HG03045 (cell line): ENCODE results near the gene SMC6.

Experiments used
- ATAC-seq: cut with Tn5 transposase; IDR thresholded peaks from one replicate; pipeline ENCODE4 v1.9.1; 2021; ENCODE audit warnings: mild to moderate bottlenecking, moderate library complexity; ENCODE audit not compliant: unreplicated experiment

SMC6 gene

DNA sequence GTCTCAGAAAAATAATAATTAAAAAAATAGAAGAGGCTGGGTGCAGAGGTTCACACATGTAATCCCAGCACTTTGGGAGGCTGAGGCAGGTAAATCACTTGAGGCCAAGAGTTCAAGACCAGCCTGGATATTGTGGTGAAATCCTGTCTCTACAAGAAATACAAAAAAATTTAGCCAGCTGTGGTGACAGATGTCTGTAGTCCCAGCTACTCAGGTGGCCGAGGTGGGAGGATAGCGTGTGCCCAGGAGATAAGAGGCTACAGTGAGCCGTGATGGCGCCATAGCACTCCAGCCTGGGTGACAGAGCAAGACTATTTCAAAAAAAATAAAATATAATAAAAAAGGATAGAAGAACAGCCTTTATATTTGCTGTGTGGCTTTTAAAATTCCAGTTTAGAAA, 35.9 kb downstream of the SMC6 start:
- no peak for ATAC-seq

DNA sequence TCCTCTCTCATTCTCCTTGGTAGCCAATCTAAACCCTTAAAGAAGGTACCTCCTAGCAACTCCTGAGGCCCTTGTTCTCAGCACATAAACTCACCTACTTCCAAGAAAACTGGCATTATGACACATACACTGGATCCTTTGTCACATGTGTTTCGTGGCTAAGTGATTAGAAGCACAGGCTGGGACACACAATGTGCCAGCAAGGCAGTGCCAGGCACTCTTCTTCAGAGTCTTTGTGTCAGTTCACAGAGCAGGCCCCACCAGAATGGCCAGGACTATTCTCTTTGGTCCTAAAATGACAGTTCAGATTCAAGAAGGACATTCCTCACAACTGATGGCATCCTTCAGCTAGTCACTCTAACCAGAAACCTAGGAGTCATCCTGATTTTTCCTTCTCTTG, 40.3 kb downstream of the SMC6 start:
- ATAC-seq, result no peak

- no peak for ATAC-seq
Measured at GRCh38 chr2:17710547-17711248, 42.9 kb downstream of the SMC6 start.

DNA sequence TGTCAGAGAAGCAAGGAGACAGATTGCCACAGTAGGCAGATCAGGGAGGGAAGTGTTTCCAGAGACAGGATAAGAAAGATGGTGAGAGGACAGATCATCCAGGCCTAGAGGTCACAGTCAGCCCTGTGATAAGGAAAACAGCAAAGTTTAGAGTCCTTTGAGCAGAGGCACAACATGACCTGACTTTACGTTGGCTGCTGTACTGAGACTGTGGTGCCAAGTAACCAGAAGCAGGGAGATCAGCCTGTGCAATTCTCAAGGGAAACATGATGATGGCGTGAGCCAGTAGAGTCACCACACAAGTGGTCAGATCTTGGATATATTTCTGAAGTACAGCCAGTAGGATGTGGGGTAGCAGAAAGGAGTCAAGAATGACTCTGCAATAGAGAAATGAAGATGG, 43.7 kb downstream of the SMC6 start:
- no peak for ATAC-seq

DNA sequence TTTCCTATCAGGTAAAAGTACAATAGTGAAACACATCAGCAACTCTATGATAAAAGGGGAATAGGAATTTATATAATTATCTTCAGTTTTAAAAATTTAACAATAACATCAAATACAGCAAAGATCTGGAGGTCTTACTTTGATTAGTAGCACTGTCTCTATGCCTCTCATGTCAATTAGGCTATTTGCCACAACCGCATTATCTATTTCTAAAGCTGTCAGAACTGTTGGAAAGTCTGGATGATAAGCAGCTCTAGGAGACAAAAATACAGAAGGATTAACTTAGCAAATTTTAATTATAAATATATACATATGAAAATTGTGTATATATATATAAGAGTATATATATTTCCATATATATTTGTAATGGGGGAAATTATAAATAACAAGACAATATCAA, 45.1 kb downstream of the SMC6 start:
- no peak for ATAC-seq

DNA sequence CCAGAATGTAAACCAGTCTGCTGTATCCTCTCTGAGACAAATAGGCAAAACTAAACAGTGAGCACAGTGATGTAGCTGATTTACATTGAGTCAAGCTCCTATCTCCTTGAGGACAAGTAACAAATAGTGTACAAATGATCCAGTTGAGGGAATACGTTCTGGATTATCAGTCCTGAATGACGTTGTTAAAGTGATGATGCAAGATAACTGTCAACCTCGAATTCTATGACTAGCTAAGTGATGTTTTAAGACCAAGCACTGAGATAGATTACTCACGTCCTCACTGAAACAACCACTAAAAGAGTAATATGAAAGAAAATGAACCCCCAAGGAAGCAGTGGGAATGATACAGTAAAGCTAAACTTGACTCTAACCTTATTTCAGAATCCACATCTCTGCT, 46.8 kb downstream of the SMC6 start:
- no peak for ATAC-seq

DNA sequence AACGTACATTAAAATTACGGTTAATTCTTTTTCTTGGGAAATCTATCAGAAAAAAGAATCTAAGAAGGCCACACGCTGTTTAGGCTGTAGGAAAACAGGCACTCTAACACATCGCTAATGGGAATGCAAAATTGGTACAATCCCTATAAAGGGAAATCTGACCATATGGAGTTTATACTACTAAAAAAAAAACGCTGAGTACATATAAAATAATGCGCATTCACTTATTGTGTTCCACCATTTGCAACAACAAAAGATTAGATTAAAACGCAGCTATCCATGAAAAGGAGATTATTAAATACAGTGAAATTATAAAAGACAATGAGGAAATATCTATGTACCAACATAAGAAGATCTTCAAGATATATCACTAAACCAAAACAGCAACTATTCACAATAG, 62.8 kb downstream of the SMC6 start:
- no peak for ATAC-seq

DNA sequence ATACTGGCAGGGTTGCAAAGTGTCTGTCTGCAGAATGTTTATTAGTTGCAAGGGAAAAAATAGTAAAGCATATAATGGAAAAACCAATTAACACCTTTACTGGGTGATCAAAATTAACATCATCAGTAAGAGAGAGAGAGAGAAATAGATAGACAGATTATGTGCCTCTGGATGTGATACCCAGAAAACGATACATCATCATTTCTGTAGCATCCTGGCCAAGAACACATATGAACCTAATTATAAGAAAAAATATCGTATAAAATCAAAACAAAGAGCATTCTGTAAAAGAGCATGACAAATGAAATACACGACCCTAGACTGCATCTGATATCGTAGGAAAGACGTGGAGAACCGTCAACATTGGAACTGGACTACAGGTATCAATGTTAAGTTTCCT, 64.6 kb downstream of the SMC6 start:
- ATAC-seq, result no peak

- ATAC-seq, result no peak
Measured at GRCh38 chr2:17688600-17688999, 65.0 kb downstream of the SMC6 start.

- ATAC-seq, result no peak
Measured at GRCh38 chr2:17683981-17684380, 69.6 kb downstream of the SMC6 start.

GRCh38 chr2:17682098-17682857, 71.3 kb downstream of the SMC6 start:
- ATAC-seq, result no peak

DNA sequence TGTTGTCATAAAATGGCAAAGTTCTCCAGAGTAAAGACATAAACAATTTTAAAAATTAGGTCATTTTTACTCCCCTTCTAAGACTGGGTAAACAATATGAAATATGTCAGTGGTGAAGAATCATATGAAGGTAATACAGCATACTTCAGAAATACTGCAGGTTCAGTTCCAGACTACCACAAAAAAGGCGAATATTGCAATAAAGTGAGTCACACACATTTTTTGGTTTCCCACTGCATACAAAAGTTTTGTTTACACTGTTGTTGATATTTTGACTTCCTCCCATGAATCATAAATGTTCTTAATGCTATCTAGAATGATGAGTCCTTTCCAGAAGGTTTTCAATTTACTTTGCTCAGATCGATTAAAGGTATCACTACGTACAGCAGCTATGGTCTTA, 73.5 kb downstream of the SMC6 start:
- ATAC-seq, result no peak

- ATAC-seq, result no peak
Measured at GRCh38 chr2:17674817-17675216, 78.8 kb downstream of the SMC6 start.

DNA sequence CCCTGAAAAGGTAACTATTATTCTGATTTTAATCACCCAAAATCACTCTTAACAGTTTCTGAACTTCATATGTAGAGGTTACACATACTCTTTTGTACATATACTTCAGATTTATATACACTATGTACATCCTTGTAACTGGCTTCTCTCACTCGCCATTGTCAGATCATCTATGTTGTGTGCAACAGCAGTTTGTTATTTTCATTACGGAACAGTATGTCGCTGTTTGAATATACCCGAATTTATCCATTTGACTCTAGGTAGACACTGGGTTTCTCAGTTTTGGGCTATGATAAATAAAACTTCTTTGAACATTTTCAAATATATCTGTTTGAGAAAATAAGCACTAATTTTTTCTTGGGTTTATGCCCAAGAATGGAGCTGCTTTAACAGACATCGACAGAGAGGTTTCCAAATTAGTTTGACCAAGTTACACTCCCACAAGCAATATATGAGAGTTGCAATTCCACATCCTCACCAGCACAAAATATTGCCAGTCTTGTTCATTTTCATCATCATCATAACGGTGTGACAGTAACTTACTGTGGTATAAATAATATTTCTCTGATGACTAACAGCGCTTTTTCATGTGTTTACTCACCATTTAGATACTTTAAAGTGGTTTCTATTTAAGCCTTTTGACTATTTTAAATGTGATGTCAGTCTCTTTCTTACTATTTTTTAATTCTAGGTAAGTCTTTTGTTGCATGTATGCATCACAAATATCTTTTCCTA, 80.9 kb downstream of the SMC6 start:
- no peak for ATAC-seq

DNA sequence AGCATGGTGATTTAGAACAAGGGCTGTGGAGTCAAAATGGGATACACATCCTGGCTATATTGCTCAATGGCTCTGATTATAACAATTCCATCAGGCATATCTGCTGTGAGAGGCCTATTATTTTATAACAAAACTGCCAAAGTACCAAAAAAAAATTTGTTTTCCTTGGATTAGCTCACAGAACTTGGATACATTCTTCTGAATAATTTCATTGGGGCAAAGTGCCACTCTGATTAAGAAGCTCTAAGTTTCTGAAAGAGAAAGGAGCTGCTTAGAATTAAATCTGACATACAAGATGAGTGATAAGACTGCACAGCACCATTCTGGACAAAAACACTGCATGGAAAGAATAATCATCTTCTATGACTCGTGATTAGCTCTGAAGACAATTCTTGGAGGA, 85.7 kb downstream of the SMC6 start:
- ATAC-seq, result no peak

DNA sequence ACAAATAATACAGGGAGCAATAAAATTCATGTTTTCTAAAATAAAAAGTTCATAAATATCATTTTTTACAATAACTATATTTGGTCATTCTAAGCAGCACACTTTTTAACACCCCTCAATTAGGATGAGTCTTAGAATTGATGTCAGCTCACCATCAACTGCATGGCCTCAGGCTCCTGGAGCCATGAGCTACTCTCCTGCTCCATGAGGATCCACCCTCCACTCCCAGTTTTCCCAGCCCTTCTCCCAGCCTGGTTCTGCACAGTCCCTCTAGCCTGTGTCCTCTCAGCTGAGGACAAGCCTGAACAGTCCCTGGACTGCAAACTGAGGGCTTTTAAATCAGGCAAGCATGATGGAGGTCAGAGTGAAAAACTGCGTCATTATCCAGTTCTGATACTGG, 89.1 kb downstream of the SMC6 start:
- ATAC-seq, result no peak

DNA sequence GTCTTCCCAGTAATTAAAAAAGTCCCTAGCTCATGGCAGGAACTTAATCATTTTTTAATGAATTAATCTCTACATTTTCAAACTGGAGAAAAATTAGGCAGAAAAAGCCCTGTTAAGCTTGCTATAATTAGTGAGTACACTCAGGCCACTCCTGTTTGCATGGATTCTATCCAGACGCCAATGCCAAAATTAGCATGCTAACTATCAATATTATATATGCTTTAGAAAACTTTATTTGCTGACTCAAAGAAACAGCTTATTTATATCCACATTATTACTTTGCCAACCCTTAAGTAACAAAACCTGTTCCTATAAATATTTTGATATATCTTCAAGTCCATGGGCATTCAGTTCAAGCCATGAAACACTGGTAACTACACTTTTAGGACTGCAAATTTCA, 90.9 kb downstream of the SMC6 start:
- no peak for ATAC-seq

DNA sequence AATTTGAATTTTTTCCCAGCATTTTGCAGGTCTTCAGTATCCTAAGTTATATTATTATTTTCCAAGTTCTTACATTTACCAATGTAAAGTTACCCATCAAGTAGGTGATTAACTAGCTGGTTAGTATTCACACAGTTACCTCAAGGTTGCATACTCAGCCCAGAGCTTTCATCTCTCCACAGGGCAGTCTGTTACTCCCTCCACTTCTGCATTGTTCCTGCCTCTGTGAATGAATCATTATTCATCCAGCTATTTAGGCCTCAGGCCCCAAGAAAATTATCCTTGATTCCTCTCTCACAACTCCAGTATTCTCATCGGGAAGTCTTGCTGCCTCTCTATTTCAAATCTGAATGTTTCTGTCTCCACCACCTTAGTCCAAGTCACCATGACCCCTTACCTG, 92.2 kb downstream of the SMC6 start:
- no peak for ATAC-seq

GRCh38 chr2:17660219-17660618, 93.4 kb downstream of the SMC6 start:
- no peak for ATAC-seq

GRCh38 chr2:17658251-17658843, 95.3 kb downstream of the SMC6 start:
- no peak for ATAC-seq

- ATAC-seq, result no peak
Measured at GRCh38 chr2:17657759-17658158, 95.9 kb downstream of the SMC6 start.
